Kidney capillary endothelial cell (primary cell): Measurements from ENCODE around the gene ST3GAL4.
"Not testable (repeated sequence)": the region's sequence is repeated elsewhere in the genome, so short reads cannot be mapped to it uniquely, and the experiment has no call there.

ENCODE experiments used
- DNase-seq: peaks from one replicate; pipeline ENCODE4 v3.0.0-alpha.2; 2018; ENCODE audit warnings: low spot score

The ST3GAL4 gene

GRCh38 chr11:126346946-126347345 lies 8.5 kb upstream of the ST3GAL4 start:
- not testable (repeated sequence) for DNase-seq

- DNase-seq, result no peak
Measured at GRCh38 chr11:126347751-126348668, 7.5 kb upstream of the ST3GAL4 start.

- DNase-seq, result peak; percentile 89
Measured at GRCh38 chr11:126348806-126349582, 6.5 kb upstream of the ST3GAL4 start.

GRCh38 chr11:126350836-126351235 lies 4.7 kb upstream of the ST3GAL4 start:
- DNase-seq, result no peak

- no peak for DNase-seq
Measured at GRCh38 chr11:126352163-126352562, 3.3 kb upstream of the ST3GAL4 start.

GRCh38 chr11:126352934-126353801 lies 2.3 kb upstream of the ST3GAL4 start:
- no peak for DNase-seq

- no peak for DNase-seq
Measured at GRCh38 chr11:126354631-126355323, 709 bp upstream of the ST3GAL4 start.

- DNase-seq, result no peak
Measured at GRCh38 chr11:126355926-126356897, 726 bp downstream of the ST3GAL4 start.

- no peak for DNase-seq
Measured at GRCh38 chr11:126357055-126357962, 1.8 kb downstream of the ST3GAL4 start.

- DNase-seq, result no peak
Measured at GRCh38 chr11:126357969-126358762, 2.7 kb downstream of the ST3GAL4 start.

- DNase-seq, result no peak
Measured at GRCh38 chr11:126358763-126359160, 3.3 kb downstream of the ST3GAL4 start.

GRCh38 chr11:126359431-126360048 lies 4.1 kb downstream of the ST3GAL4 start:
- DNase-seq, result no peak

GRCh38 chr11:126360049-126360446 lies 4.6 kb downstream of the ST3GAL4 start:
- DNase-seq, result no peak

GRCh38 chr11:126361400-126361799 lies 5.9 kb downstream of the ST3GAL4 start:
- no peak for DNase-seq

- no peak for DNase-seq
Measured at GRCh38 chr11:126362879-126363655, 7.6 kb downstream of the ST3GAL4 start.

- DNase-seq, result no peak
Measured at GRCh38 chr11:126363706-126364248, 8.3 kb downstream of the ST3GAL4 start.

GRCh38 chr11:126364735-126365134 lies 9.2 kb downstream of the ST3GAL4 start:
- DNase-seq, result not testable (repeated sequence)
